K562 (cell line): Measurements from ENCODE around the gene FUT9. TPM values are rescaled to one million over a fixed set of nuclear protein-coding genes. Genes with fewer than 3 reads are reported as not detected.

Experiments
- ATAC-seq: fragments of 200-7000 bp; cut with Tn5 transposase; 3 replicates; pipeline ENCODE4 v1.9.1; 2020; ENCODE audit warnings: moderate library complexity
- BruUV-seq: library from RNA; stranded (reverse); fragments of 400-500 nt; replicated peaks from 2 replicates; lab custom pipeline; 2021; lab: Mats Ljungman, UMichigan
- CTCF ChIA-PET: fragments of 300-600 bp; formaldehyde crosslinking; extraction: SDS; loops from one replicate; lab custom pipeline; 2021; ENCODE audit warnings: low intra/inter-chr PET ratio; lab: Yijun Ruan, JAX
- POLR2A ChIA-PET: fragments of 300-600, 350-650 bp; sonication (Branson Sonifier 250); formaldehyde crosslinking; extraction: SDS; loops from one replicate; lab custom pipeline; 2021; ENCODE audit warnings: antibody characterized with exemption, inconsistent platforms; lab: Yijun Ruan, JAX
- DNase-seq, 4 experiments: peaks; one replicate each; pipeline versions ENCODE4 v3.0.0 to v3.0.0-alpha.2; 2011 to 2018; ENCODE audit warnings: low spot score in 3 of 4, mixed read lengths in 3 of 4; ENCODE audit errors: extremely low read depth in 1 of 4
- FAIRE-seq: peaks from 2 replicates; lab custom pipeline; 2011; peaks lifted over from hg19 to GRCh38; lab: Jason Lieb, UNC
- H2AFZ ChIP-seq: 2 replicates; pipeline ENCODE4 v1.6.0; 2011; ENCODE audit warnings: low read depth, low read length, control low read depth, inconsistent platforms
- H3K27ac ChIP-seq: fragments of 200-600 bp; 3 replicates; pipeline ENCODE4 v1.8.0; 2011; ENCODE audit warnings: low read depth, mild to moderate bottlenecking, control low read depth, inconsistent platforms, low read length, moderate library complexity, mixed read lengths; ENCODE audit errors: extremely low read depth
- H3K27me3 ChIP-seq, 2 experiments: fragments of 300-600 bp in 1 of 2; 2 replicates in 1 of 2; 3 replicates in 1 of 2; pipeline versions ENCODE4 v1.6.0 to v1.8.0; 2011; ENCODE audit warnings: inconsistent platforms in 2 of 2, low read length in 2 of 2, mild to moderate bottlenecking in 1 of 2, mixed read lengths in 1 of 2, moderate library complexity in 1 of 2; ENCODE audit not compliant: control insufficient read depth in 2 of 2, insufficient read depth in 2 of 2
- H3K36me3 ChIP-seq: fragments of 300-600 bp; 3 replicates; pipeline ENCODE4 v1.8.0; 2011; ENCODE audit warnings: mild to moderate bottlenecking, low read length, inconsistent platforms; ENCODE audit not compliant: control insufficient read depth, insufficient read depth
- H3K4me1 ChIP-seq, 2 experiments: fragments of 200-600 bp in 1 of 2; replicated peaks in 1 of 2; 2 replicates in 1 of 2; 3 replicates in 1 of 2; pipeline versions ENCODE4 v1.5.1 to v1.8.0; 2011; ENCODE audit warnings: inconsistent platforms in 2 of 2, low read length in 2 of 2, mild to moderate bottlenecking in 1 of 2, mixed read lengths in 1 of 2, moderate library complexity in 1 of 2; ENCODE audit not compliant: control insufficient read depth in 2 of 2, insufficient read depth in 2 of 2
- H3K4me2 ChIP-seq: 2 replicates; pipeline ENCODE4 v1.6.1; 2011; ENCODE audit warnings: low read length, control low read depth, inconsistent platforms, mixed read lengths; ENCODE audit not compliant: insufficient read depth
- H3K4me3 ChIP-seq: fragments of 200-600 bp; sonication (generic), shearing (Covaris generic); 2 replicates; pipeline ENCODE4 v1.5.1; 2016; ENCODE audit warnings: control low read depth, inconsistent platforms
- H3K79me2 ChIP-seq: fragments of 200-600 bp; 3 replicates; pipeline ENCODE4 v1.8.0; 2011; ENCODE audit warnings: low read length, inconsistent platforms; ENCODE audit not compliant: control insufficient read depth, insufficient read depth
- H3K9ac ChIP-seq, 2 experiments: 2 replicates each; pipeline versions ENCODE4 v1.6.0 to v1.6.1; 2011; ENCODE audit warnings: low read depth in 2 of 2, low read length in 2 of 2, control low read depth in 1 of 2, inconsistent platforms in 1 of 2, mild to moderate bottlenecking in 1 of 2, mixed read lengths in 1 of 2; ENCODE audit not compliant: insufficient read depth in 1 of 2
- H3K9me1 ChIP-seq: one replicate; pipeline ENCODE4 v1.6.0; 2011; ENCODE audit warnings: inconsistent platforms, mild to moderate bottlenecking, low read length, moderate library complexity; ENCODE audit not compliant: control insufficient read depth, insufficient read depth
- H3K9me3 ChIP-seq: replicated peaks from 2 replicates; pipeline ENCODE4 v1.5.1; 2011; ENCODE audit warnings: low read depth, low read length, inconsistent platforms; ENCODE audit not compliant: control insufficient read depth, insufficient read depth
- H4K20me1 ChIP-seq: replicated peaks from 2 replicates; pipeline ENCODE4 v1.6.1; 2011; ENCODE audit warnings: low read length, inconsistent platforms, mixed read lengths; ENCODE audit not compliant: control insufficient read depth, insufficient read depth
- HMGN3 ChIP-seq: IDR thresholded peaks from 2 replicates; pipeline ENCODE4 v1.6.1; 2011; ENCODE audit warnings: borderline replicate concordance, low read depth, mild to moderate bottlenecking, mixed read lengths, low read length; ENCODE audit not compliant: insufficient read length; ENCODE audit errors: extremely low read depth
- HOMEZ ChIP-seq: fragments of 250-450 bp; sonication (Bioruptor Pico); IDR thresholded peaks from 2 replicates; pipeline ENCODE4 v1.4.0; 2020; ENCODE audit warnings: mild to moderate bottlenecking, moderate library complexity
- NFIC ChIP-seq: fragments of 450-650 bp; IDR thresholded peaks from 2 replicates; pipeline ENCODE4 v1.6.1; 2017; ENCODE audit warnings: mild to moderate bottlenecking, inconsistent platforms
- RFX7 ChIP-seq: fragments of 250-450 bp; sonication (Bioruptor Pico); IDR thresholded peaks from 2 replicates; pipeline ENCODE4 v1.5.1; 2021; ENCODE audit warnings: mild to moderate bottlenecking
- TCFL5 ChIP-seq: fragments of 250-450 bp; sonication (Bioruptor Pico); conservative IDR thresholded peaks from 2 replicates; pipeline ENCODE4 v1.6.1; 2021; ENCODE audit warnings: mild to moderate bottlenecking, moderate library complexity, matching md5 sums
- TSC22D4 ChIP-seq: fragments of 450-650 bp; IDR thresholded peaks from 2 replicates; pipeline ENCODE4 v1.6.1; 2016; ENCODE audit warnings: missing genetic modification characterization, missing biosample characterization, control low read depth
- YBX1 ChIP-seq: fragments of 450-650 bp; IDR thresholded peaks from 2 replicates; pipeline ENCODE4 v1.7.1; 2016; ENCODE audit warnings: mild to moderate bottlenecking
- ZBTB33 ChIP-seq: sonication (generic); formaldehyde crosslinking; IDR thresholded peaks from 2 replicates; pipeline ENCODE4 v1.8.1; 2023; ENCODE audit warnings: mild to moderate bottlenecking, missing genetic modification reagents
- ZC3H4 ChIP-seq: sonication (generic); formaldehyde crosslinking; IDR thresholded peaks from 2 replicates; pipeline ENCODE4 v1.9.0; 2021; ENCODE audit warnings: missing genetic modification reagents, borderline replicate concordance
- ZEB2 ChIP-seq: fragments of 450-650 bp; IDR thresholded peaks from 2 replicates; pipeline ENCODE4 v1.6.1; 2016
- ZNF134 ChIP-seq: fragments of 250-450 bp; sonication (Bioruptor Pico); conservative IDR thresholded peaks from 2 replicates; pipeline ENCODE4 v1.4.0; 2020
- ZNF445 ChIP-seq: fragments of 250-450 bp; sonication (Bioruptor Pico); IDR thresholded peaks from 2 replicates; pipeline ENCODE4 v1.4.0; 2020; ENCODE audit warnings: low read depth, mild to moderate bottlenecking, moderate library complexity
- whole genome bisulfite sequencing: fragments of 100-300 bp; shearing (Covaris generic); methylation state at CpG from one replicate; pipeline ENCODE4 v1.1.6; 2016; ENCODE audit warnings: low coverage, mixed read lengths; ENCODE audit not compliant: insufficient coverage; ENCODE audit errors: missing lambda C conversion rate; 5-methylcytosine and 5-hydroxymethylcytosine counted together
- in situ Hi-C: fragments of 300-500 bp; cut with MboI; formaldehyde crosslinking; loops from 4 replicates; pipeline ENCODE4 v1.15.0; 2018; ENCODE audit warnings: inconsistent platforms, mixed read lengths
- intact Hi-C: fragments of 100-400 bp; cut with micrococcal nuclease; formaldehyde crosslinking; loops from 2 replicates; pipeline ENCODE4 v1.14.2; 2022
- polyA plus RNA-seq, 8 experiments: library from polyadenylated mRNA; depleted of rRNA in 4 of 8; stranded (reverse) in 5 of 8; unstranded in 3 of 8; fragments of >200 nt; fragmentation: Nextera tagmentation in 2 of 8; fragmentation: Illumina TruSeq in 1 of 8; extraction: Ambion mirVana in 2 of 8; extraction: Trizol in 1 of 8; gene quantifications; 2 replicates each; pipeline versions ENCODE4 v1.2.1 to v1.2.3, GENCODE V29; 2011 to 2014; ENCODE audit warnings: inconsistent platforms in 1 of 8, missing spikeins in 1 of 8
- total RNA-seq, 7 experiments: library from RNA; depleted of rRNA in 6 of 7; stranded (reverse); fragments of >200 nt in 6 of 7; fragmentation: Illumina TruSeq in 2 of 7; extraction: Trizol in 2 of 7; gene quantifications; 2 replicates each; pipeline versions ENCODE4 v1.2.1 to v1.2.3, GENCODE V29; 2011 to 2021; ENCODE audit warnings: low replicate concordance in 1 of 7
- TF ChIP-seq, protein P1 (sequence below): fragments of 450-650 bp; IDR thresholded peaks from 2 replicates; pipeline ENCODE4 v1.6.1; 2016; ENCODE audit warnings: low read depth

The FUT9 gene
- total and polyA plus RNA-seq, 9 of the 15 experiments (the other 6 are each of a cell fraction or from before 2014, with no cell fraction given), result not detected

DNA sequence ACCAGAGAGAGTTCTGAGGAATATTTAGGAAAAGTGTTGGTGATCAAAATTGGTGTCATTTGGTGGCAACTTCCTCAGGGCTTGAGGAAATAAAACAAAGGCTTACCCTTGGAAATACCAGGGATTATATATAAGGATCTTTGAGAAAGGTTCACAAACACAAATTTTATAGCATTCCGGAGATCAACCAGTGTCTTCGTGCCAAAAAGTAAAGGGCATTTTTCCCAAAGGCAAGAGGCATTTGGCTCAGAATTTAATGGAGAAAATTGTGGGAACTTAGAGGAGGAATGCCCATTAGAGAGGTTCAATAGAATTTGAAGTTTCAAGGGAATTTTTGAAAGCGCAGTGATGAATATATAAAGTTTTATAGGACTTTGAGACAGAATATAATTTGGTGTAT, 179.5 kb downstream of the FUT9 start:
- H3K36me3 ChIP-seq, result no peaks in the 10 kb centered on the region
- no peaks in the 10 kb centered on the region for H4K20me1 ChIP-seq
- BruUV-seq, result no TSS peak
- DNase-seq (no peak), ATAC-seq (no peak), FAIRE-seq (no peak)
- no peak overlapping the region for H3K4me2 ChIP-seq
- POLR2A ChIA-PET, result no interaction called here
- H3K4me3 ChIP-seq, result no peak overlapping the region
- CTCF ChIA-PET, result no interaction called here
- H3K4me1 ChIP-seq, result no peaks in the 10 kb centered on the region
- H2AFZ ChIP-seq, result no peak overlapping the region
- no peak overlapping the region for H3K27ac ChIP-seq
- no peaks in the 10 kb centered on the region for H3K9me3 ChIP-seq
- in situ Hi-C loops, result no loop called here
- 0% methylated on average over 3 of the region's 3 CpGs for WGBS
- no peaks in the 10 kb centered on the region for H3K9me1 ChIP-seq
- H3K27me3 ChIP-seq, result no peaks in the 10 kb centered on the region
- intact Hi-C loops, result no loop called here
- H3K79me2 ChIP-seq, result no peaks in the 10 kb centered on the region
- H3K9ac ChIP-seq, result no peak overlapping the region
- TF ChIP-seq ZBTB33 (CRISPR knock-in tag) (no peak), ZNF134 (no peak), RFX7 (no peak), HOMEZ (CRISPR knock-in tag) (no peak), TCFL5 (CRISPR knock-in tag) (no peak), ZNF445 (CRISPR knock-in tag) (no peak), YBX1 (no peak), ZC3H4 (no peak), TSC22D4 (no peak), HMGN3 (no peak), NFIC (no peak), ZEB2 (no peak)
- TF ChIP-seq, protein P1, sequence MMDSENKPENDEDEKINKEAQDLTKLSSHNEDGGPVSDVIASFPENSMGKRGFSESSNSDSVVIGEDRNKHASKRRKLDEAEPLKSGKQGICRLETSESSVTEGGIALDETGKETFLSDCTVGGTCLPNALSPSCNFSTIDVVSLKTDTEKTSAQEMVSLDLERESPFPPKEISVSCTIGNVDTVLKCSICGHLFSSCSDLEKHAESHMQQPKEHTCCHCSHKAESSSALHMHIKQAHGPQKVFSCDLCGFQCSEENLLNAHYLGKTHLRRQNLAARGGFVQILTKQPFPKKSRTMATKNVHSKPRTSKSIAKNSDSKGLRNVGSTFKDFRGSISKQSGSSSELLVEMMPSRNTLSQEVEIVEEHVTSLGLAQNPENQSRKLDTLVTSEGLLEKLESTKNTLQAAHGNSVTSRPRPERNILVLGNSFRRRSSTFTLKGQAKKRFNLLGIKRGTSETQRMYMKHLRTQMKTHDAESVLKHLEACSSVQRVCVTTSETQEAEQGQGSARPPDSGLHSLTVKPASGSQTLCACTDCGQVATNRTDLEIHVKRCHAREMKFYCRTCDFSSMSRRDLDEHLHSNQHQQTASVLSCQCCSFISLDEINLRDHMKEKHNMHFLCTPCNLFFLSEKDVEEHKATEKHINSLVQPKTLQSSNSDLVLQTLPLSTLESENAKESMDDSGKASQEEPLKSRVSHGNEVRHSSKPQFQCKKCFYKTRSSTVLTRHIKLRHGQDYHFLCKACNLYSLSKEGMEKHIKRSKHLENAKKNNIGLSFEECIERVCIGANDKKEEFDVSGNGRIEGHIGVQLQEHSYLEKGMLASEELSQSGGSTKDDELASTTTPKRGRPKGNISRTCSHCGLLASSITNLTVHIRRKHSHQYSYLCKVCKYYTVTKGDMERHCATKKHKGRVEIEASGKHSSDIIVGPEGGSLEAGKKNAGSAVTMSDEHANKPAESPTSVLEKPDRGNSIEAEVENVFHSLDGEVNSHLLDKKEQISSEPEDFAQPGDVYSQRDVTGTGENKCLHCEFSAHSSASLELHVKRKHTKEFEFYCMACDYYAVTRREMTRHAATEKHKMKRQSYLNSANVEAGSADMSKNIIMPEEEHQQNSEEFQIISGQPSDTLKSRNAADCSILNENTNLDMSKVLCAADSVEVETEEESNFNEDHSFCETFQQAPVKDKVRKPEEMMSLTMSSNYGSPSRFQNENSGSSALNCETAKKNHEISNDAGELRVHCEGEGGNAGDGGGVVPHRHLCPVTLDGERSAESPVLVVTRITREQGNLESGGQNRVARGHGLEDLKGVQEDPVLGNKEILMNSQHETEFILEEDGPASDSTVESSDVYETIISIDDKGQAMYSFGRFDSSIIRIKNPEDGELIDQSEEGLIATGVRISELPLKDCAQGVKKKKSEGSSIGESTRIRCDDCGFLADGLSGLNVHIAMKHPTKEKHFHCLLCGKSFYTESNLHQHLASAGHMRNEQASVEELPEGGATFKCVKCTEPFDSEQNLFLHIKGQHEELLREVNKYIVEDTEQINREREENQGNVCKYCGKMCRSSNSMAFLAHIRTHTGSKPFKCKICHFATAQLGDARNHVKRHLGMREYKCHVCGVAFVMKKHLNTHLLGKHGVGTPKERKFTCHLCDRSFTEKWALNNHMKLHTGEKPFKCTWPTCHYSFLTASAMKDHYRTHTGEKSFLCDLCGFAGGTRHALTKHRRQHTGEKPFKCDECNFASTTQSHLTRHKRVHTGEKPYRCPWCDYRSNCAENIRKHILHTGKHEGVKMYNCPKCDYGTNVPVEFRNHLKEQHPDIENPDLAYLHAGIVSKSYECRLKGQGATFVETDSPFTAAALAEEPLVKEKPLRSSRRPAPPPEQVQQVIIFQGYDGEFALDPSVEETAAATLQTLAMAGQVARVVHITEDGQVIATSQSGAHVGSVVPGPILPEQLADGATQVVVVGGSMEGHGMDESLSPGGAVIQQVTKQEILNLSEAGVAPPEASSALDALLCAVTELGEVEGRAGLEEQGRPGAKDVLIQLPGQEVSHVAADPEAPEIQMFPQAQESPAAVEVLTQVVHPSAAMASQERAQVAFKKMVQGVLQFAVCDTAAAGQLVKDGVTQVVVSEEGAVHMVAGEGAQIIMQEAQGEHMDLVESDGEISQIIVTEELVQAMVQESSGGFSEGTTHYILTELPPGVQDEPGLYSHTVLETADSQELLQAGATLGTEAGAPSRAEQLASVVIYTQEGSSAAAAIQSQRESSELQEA, result no peak
